HG03571 (cell line): Measurements from ENCODE around the gene PATL2.
"Not testable (repeated sequence)": the region's sequence is repeated elsewhere in the genome, so short reads cannot be mapped to it uniquely, and the experiment has no call there.

Experiments
- ATAC-seq: cut with Tn5 transposase; IDR thresholded peaks from one replicate; pipeline ENCODE4 v1.9.1; 2021; ENCODE audit not compliant: unreplicated experiment

PATL2 gene

GRCh38 chr15:44719293-44719999 lies 8.3 kb upstream of the PATL2 start:
- ATAC-seq: peak; percentile 26

- no peak for ATAC-seq
These were observed 7.8 kb upstream of the PATL2 start for GRCh38 chr15:44718927-44719292.

GRCh38 chr15:44718180-44718926 lies 7.2 kb upstream of the PATL2 start:
- no peak for ATAC-seq

- no peak for ATAC-seq
These were observed 6.0 kb upstream of the PATL2 start for GRCh38 chr15:44716983-44717602.

GRCh38 chr15:44715797-44716334 lies 4.7 kb upstream of the PATL2 start:
- no peak for ATAC-seq

- no peak for ATAC-seq
These were observed 4.1 kb upstream of the PATL2 start for GRCh38 chr15:44715142-44715796.

GRCh38 chr15:44713006-44713966 lies 2.2 kb upstream of the PATL2 start:
- ATAC-seq: no peak

- no peak for ATAC-seq
These were observed 1.4 kb upstream of the PATL2 start for GRCh38 chr15:44712346-44713005.

GRCh38 chr15:44711743-44712345 lies 721 bp upstream of the PATL2 start:
- ATAC-seq: peak; percentile 5

- ATAC-seq: no peak
These were observed 657 bp downstream of the PATL2 start for GRCh38 chr15:44710236-44711095.

GRCh38 chr15:44706946-44707636 lies 4.0 kb downstream of the PATL2 start:
- no peak for ATAC-seq

- ATAC-seq: no peak
These were observed 4.7 kb downstream of the PATL2 start for GRCh38 chr15:44706401-44706800.

GRCh38 chr15:44705986-44706385 lies 5.1 kb downstream of the PATL2 start:
- no peak for ATAC-seq

GRCh38 chr15:44700676-44701075 lies 10.4 kb downstream of the PATL2 start:
- not testable (repeated sequence) for ATAC-seq

GRCh38 chr15:44698641-44699040 lies 12.5 kb downstream of the PATL2 start:
- ATAC-seq: no peak

GRCh38 chr15:44697014-44697413 lies 14.1 kb downstream of the PATL2 start:
- ATAC-seq: no peak

GRCh38 chr15:44695294-44695693 lies 15.8 kb downstream of the PATL2 start:
- ATAC-seq: no peak

- no peak for ATAC-seq
These were observed 16.7 kb downstream of the PATL2 start for GRCh38 chr15:44694416-44694815.
